GM10266 (cell line): Measurements from ENCODE around the gene OR10R2.
"Not testable (repeated sequence)": the region's sequence is repeated elsewhere in the genome, so short reads cannot be mapped to it uniquely, and the experiment has no call there.

Experiments used
- DNase-seq: peaks from one replicate; pipeline ENCODE4 v3.0.0; 2012; ENCODE audit errors: extremely low spot score
- CTCF ChIP-seq: IDR thresholded peaks from 2 replicates; pipeline ENCODE4 v1.5.1; 2012; ENCODE audit warnings: mild to moderate bottlenecking, low read depth; ENCODE audit not compliant: control insufficient read depth, insufficient read depth; ENCODE audit errors: missing control alignments

OR10R2 gene

GRCh38 chr1:158471920-158472319 lies at the start of gene OR10R2:
OR10R2 (plus strand) TSS chr1:158472220; CDS start chr1:158472326, 106 bp downstream.
- DNase-seq: no peak
- no peak for TF ChIP-seq CTCF

GRCh38 chr1:158425027-158425426 lies 47.0 kb upstream of the OR10R2 start:
- no peak for TF ChIP-seq CTCF
- no peak for DNase-seq

GRCh38 chr1:158426137-158426536 lies 45.9 kb upstream of the OR10R2 start, which contains the start of gene OR10K2:
OR10K2 (minus strand) TSS chr1:158426237; CDS start chr1:158420866, 5,371 bp downstream.
- no peak for DNase-seq
- TF ChIP-seq CTCF: no peak

- DNase-seq: not testable (repeated sequence)
These were observed 41.9 kb upstream of the OR10R2 start for GRCh38 chr1:158430163-158430562.

GRCh38 chr1:158434741-158435140 lies 37.3 kb upstream of the OR10R2 start:
- no peak for TF ChIP-seq CTCF
- DNase-seq: no peak

- no peak for DNase-seq
- no peak for TF ChIP-seq CTCF
These were observed 26.6 kb upstream of the OR10R2 start for GRCh38 chr1:158445376-158445775.

GRCh38 chr1:158454537-158454936 lies 17.5 kb upstream of the OR10R2 start:
- DNase-seq: no peak
- TF ChIP-seq CTCF: no peak

- DNase-seq: no peak
- no peak for TF ChIP-seq CTCF
These were observed 14.8 kb upstream of the OR10R2 start for GRCh38 chr1:158457246-158457645.
